Cardiac muscle cell (in vitro differentiated cells and primary cell): ENCODE data around the gene ZNF608. TPM values are rescaled to one million over a fixed set of nuclear protein-coding genes. Genes with fewer than 3 reads are reported as not detected.
A peak's percentile ranks its signal among the peaks of the same experiment; 100 is the strongest.

Source experiments
- DNase-seq, 2 donors: peaks; one replicate each; pipeline versions ENCODE4 v3.0.0 to v3.0.0-alpha.2; 2010 to 2017; ENCODE audit warnings: low read depth in 1 of 2, low spot score in 1 of 2
- H3K27ac ChIP-seq: fragments of 200-600 bp; sonication (generic); 2 replicates; pipeline ENCODE4 v1.5.1; 2016
- H3K27me3 ChIP-seq: fragments of 200-600 bp; sonication (generic); 2 replicates; pipeline ENCODE4 v1.6.0; 2016; ENCODE audit warnings: control low read depth
- H3K36me3 ChIP-seq: fragments of 200-600 bp; sonication (generic); 2 replicates; pipeline ENCODE4 v1.5.1; 2016; ENCODE audit warnings: control low read depth
- H3K4me1 ChIP-seq: fragments of 200-600 bp; sonication (generic); 2 replicates; pipeline ENCODE4 v1.8.1; 2017; ENCODE audit warnings: low read depth, mild to moderate bottlenecking, mixed run types
- H3K4me3 ChIP-seq: fragments of 200-600 bp; sonication (generic); 2 replicates; pipeline ENCODE4 v1.5.1; 2016; ENCODE audit warnings: mild to moderate bottlenecking
- H3K9me3 ChIP-seq: fragments of 200-600 bp; sonication (generic); 2 replicates; pipeline ENCODE4 v1.5.1; 2017; ENCODE audit warnings: low read depth, mild to moderate bottlenecking, control low read depth
- polyA plus RNA-seq: library from polyadenylated mRNA; unstranded; fragments of >200 nt; fragmentation: Nextera tagmentation; extraction: Ambion mirVana; gene quantifications from 2 replicates; pipeline ENCODE4 v1.2.1, GENCODE V29; 2016
- total RNA-seq: library from RNA; depleted of rRNA; stranded (reverse); fragments of >200 nt; gene quantifications from 2 replicates; pipeline ENCODE4 v1.2.3, GENCODE V29; 2016
- TF ChIP-seq, protein P1 (sequence below): IDR thresholded peaks from 2 replicates; pipeline ENCODE4 v1.5.1; 2012; ENCODE audit warnings: low read depth, mild to moderate bottlenecking, low read length

ZNF608 gene
- total and polyA plus RNA-seq, 2 experiments from 2014 or later, result 39.9 to 115 TPM

DNA sequence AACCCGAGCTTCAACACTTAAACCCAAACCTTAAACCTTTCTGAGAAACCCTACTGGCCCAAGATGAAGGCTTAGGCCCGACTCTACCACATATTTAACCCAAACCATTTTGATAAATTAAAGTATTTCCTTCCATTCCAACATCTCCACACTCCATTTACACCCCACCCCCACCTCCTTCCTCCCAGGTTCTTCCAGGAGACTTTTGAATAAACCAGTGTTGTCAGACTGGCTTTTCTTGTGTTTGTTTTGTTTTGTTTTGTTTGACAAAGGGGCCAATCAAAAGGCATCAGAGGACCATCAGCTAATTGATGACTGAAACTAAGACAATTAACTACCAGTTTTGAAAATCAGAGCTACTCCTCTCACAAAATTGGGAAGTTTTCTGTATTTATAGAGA is 4.6 kb upstream of the ZNF608 start:
- Histone ChIP-seq H3K36me3 (no peaks in the 10 kb centered on the region), H3K9me3 (no peaks in the 10 kb centered on the region), H3K4me3 (no peak overlapping the region), H3K27me3 (no peaks in the 10 kb centered on the region), H3K4me1 (peaks cover 12% of the 10 kb centered on the region), H3K27ac (no peak overlapping the region)
- DNase-seq, result no peak
- TF ChIP-seq, protein P1, sequence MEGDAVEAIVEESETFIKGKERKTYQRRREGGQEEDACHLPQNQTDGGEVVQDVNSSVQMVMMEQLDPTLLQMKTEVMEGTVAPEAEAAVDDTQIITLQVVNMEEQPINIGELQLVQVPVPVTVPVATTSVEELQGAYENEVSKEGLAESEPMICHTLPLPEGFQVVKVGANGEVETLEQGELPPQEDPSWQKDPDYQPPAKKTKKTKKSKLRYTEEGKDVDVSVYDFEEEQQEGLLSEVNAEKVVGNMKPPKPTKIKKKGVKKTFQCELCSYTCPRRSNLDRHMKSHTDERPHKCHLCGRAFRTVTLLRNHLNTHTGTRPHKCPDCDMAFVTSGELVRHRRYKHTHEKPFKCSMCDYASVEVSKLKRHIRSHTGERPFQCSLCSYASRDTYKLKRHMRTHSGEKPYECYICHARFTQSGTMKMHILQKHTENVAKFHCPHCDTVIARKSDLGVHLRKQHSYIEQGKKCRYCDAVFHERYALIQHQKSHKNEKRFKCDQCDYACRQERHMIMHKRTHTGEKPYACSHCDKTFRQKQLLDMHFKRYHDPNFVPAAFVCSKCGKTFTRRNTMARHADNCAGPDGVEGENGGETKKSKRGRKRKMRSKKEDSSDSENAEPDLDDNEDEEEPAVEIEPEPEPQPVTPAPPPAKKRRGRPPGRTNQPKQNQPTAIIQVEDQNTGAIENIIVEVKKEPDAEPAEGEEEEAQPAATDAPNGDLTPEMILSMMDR, result no peak

DNA sequence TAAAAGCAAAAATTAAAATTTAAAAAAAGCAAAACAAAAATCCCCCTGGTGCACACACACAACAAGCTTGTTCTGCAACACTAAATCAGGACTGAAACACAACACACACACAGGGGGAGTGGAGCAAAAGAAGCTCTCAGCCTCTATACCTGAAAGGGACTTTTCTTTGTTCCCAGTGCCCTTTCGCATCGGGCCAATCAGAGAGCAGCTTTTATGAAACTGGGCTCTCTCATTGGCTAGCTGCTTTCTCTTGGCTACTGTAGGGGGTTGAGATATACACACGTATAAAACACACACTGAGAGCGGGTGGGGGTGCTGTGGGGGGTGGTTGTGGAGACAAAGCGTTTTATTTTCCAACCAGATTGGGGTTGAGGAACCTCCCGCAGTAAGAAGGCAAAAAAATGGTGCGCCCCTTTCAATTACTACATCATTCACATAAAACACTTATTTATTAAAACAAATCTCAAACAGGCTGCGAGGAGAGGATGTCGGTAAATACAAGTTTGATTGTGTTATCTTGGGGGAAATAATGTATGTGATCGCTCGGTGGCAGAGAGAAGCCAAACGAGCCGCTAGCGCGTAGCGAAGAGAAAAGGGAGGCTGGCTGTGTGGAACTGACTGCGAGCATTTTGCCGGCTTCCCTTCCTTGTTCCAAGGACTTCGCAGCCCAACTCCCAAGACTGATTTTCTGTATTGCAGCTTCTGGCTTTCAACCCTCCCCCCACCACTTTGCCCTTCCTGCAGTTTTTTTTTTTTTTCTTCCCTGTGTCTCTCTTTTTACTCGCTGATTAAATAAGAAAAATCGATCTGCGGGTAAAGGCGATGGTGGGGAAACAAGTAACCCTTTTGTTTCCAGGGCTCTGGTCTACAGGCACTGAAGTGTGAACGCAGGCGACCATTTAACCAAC is 2.5 kb upstream of the ZNF608 start:
- Histone ChIP-seq H3K4me3 (peak overlapping the region; percentile 97), H3K27me3 (no peaks in the 10 kb centered on the region), H3K4me1 (peaks cover 12% of the 10 kb centered on the region), H3K36me3 (no peaks in the 10 kb centered on the region), H3K27ac (peak overlapping the region; percentile 98), H3K9me3 (no peaks in the 10 kb centered on the region)
- DNase-seq, result peak; percentile 94 to 95
- TF ChIP-seq, protein P1, result no peak

DNA sequence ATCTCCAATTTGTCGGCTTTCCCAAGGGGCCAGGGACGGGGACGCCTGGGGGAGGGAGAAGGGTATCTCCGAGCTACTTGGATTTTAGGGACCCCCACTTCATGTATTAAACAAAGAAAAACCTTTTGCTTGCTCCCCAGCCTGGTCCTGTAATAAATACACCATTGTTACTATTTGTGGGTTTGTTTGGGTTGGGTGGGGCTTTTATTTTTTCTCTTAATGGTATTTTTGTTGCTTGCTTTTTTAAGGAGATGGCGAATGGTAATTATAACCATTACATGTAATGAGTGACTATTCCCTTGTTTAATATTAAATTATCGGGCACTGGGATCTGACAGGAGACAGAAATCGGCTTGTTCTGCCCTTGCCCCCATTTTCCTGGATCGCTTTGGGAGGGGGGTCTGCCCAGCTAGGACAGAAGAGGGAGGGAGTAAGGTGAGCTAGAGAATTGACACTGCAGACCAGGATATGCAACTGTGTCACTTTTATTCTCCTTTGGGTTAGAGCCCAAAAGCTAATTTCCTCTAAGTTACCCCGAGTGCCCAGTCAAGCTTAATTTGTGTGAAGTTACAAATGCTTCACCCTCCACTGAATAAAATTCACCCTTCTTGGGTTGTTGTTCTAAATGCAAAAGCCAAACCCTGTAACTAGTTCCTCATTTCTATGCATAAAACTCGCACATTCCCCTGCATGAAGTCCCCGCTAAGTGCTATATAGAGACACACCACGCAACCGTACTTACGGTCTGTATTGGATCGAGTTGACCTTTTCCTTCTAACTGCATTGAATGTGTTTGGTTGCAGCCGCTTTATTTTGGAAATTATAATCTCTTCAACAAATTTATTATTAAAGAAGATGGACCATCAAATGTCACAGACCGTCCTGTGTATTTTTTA is 1.6 kb upstream of the ZNF608 start:
- TF ChIP-seq, protein P1, result no peak
- DNase-seq, result peak; percentile 53 to 64

DNA sequence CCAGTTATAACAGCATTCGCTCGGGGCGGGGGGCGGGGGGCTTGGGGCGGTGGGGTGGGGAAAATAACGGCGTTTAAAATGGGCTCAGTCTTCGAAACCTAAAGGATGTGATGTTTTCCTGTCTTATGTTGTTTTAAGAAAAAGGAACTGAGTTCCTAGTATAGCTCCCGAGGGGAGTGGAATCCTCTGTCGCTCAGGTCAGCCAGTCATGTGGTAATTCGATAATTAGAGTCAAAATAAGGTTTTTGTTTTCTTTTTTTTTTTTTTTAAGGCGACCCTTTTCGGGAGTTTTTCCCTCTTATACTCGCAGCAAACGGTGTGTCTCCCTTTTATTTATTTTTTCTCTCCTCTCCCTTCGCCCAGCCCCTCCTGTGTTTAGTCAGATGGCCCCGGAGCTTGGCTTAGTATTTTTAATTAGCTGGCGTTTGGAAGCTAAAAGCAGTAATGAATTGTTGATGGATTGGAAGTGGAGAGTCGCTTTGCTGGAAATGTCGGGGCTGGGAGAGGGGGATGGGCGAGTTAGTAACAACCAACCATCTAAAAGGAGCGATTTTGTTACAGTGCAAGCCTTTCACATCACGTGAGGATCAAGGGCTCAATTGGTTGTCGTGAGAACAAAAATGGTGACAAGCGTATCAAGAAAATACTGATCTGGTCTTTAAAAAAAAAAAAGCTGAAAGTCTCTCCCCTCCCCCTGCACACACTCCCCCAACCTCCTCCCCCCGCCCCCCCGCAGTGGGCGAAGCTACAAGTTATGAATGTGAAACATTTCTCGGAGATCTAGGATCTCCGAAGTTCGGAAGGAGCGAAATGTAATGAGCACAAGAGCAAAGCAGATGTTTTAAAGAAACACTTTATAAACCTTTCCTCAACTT is 714 bp upstream of the ZNF608 start:
- peaks cover 16% of the 10 kb centered on the region for H3K4me1 ChIP-seq
- no peaks in the 10 kb centered on the region for H3K9me3 ChIP-seq
- peak; percentile 96 to 98 for DNase-seq
- no peaks in the 10 kb centered on the region for H3K27me3 ChIP-seq
- H3K4me3 ChIP-seq, result peak overlapping the region; percentile 97
- peak overlapping the region; percentile 98 for H3K27ac ChIP-seq
- TF ChIP-seq, protein P1, result no peak
- no peaks in the 10 kb centered on the region for H3K36me3 ChIP-seq

More for the DNA sequence above, 1.6 kb upstream of the ZNF608 start:
- Histone ChIP-seq H3K4me1 (peaks cover 12% of the 10 kb centered on the region), H3K27ac (peak overlapping the region; percentile 98), H3K27me3 (no peaks in the 10 kb centered on the region), H3K9me3 (no peaks in the 10 kb centered on the region), H3K4me3 (peak overlapping the region; percentile 97), H3K36me3 (no peaks in the 10 kb centered on the region)
